ENCODE data around the gene GALC. TPM values are rescaled to one million over a fixed set of nuclear protein-coding genes. Genes with fewer than 3 reads are reported as not detected.

The GALC gene
- total RNA-seq, 1 donor from 2014 or later = 12.1 TPM

DNA sequence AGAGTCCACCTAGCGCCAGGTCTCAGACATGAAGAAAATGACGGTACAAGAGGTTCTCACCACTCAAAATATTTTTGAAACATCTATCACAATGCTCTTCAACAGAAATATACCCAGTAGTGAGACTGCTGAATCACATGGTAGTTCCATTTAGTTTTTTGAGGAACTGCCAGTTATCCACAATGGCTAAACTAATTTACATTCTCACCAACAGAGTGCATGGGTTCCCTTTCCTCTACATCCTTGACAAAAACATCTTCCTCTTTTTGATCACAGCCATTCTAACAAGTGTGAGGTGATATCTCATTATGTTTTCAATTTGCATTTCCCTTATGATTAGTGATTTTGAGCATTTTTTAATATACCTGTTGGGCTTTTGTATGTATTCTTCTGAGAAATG lies 6.3 kb upstream of the GALC start:
- TF ChIP-seq, protein P1, sequence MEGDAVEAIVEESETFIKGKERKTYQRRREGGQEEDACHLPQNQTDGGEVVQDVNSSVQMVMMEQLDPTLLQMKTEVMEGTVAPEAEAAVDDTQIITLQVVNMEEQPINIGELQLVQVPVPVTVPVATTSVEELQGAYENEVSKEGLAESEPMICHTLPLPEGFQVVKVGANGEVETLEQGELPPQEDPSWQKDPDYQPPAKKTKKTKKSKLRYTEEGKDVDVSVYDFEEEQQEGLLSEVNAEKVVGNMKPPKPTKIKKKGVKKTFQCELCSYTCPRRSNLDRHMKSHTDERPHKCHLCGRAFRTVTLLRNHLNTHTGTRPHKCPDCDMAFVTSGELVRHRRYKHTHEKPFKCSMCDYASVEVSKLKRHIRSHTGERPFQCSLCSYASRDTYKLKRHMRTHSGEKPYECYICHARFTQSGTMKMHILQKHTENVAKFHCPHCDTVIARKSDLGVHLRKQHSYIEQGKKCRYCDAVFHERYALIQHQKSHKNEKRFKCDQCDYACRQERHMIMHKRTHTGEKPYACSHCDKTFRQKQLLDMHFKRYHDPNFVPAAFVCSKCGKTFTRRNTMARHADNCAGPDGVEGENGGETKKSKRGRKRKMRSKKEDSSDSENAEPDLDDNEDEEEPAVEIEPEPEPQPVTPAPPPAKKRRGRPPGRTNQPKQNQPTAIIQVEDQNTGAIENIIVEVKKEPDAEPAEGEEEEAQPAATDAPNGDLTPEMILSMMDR (conservative IDR thresholded peaks at IDR 0.05; ENCODE audit: low read depth, low read length) = no peak
- H3K4me3 ChIP-seq (ENCODE audit: low read depth, low read length) = no peak overlapping the region
- no peak for DNase-seq (ENCODE audit: low read depth)

GRCh38 chr14:87998482-87998881 lies 5.5 kb upstream of the GALC start:
- no peak for DNase-seq (ENCODE audit: low read depth)
- H3K4me3 ChIP-seq (ENCODE audit: low read depth, low read length) = no peak overlapping the region
- TF ChIP-seq, protein P1 (conservative IDR thresholded peaks at IDR 0.05; ENCODE audit: low read depth, low read length) = no peak

- no peak overlapping the region for H3K4me3 ChIP-seq (ENCODE audit: low read depth, low read length)
- DNase-seq (ENCODE audit: low read depth) = no peak
- TF ChIP-seq, protein P1 (conservative IDR thresholded peaks at IDR 0.05; ENCODE audit: low read depth, low read length) = no peak
Measured at GRCh38 chr14:87996291-87996592, 3.3 kb upstream of the GALC start.

DNA sequence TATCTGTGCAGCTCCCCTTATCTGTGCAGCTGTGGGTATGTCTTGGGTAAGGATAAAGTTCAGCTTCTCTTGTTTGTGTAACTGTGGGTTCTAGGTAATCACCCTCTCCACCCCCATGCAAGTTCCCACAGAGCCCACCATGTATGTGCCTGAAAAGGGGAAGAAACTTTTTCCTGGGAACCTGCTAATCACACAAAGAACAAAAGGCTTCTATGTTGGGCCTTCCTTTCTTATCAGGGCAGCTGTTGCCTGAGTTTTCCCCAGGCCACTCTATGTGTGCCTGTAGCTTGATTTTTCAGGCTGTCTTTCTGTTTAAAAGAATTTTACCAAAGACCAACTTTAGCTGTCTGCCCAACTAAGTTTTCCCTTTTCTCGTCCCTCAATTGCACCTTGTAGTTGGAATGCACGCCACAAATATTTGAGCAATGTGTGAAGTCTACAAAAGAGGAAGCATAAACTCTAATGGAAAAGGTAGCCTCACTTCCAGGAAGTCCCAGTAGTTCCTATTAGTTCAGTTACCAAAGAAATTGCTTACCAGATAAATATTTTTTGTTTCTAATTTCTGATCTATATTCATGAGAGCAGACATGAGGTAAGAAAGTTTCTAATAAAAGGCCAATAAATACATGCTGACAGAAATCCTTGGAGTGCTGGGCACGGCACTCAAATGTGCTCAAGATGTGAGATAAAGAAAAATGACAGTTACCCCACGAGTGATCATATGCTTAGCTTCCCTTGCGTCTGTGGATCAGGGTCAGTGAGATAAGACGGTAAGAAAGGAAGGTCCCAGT lies 2.7 kb upstream of the GALC start:
- DNase-seq (ENCODE audit: low read depth) = no peak
- no peak overlapping the region for H3K4me3 ChIP-seq (ENCODE audit: low read depth, low read length)
- TF ChIP-seq, protein P1 (conservative IDR thresholded peaks at IDR 0.05; ENCODE audit: low read depth, low read length) = no peak

- DNase-seq (ENCODE audit: low read depth) = no peak
- TF ChIP-seq, protein P1 (conservative IDR thresholded peaks at IDR 0.05; ENCODE audit: low read depth, low read length) = no peak
- H3K4me3 ChIP-seq (ENCODE audit: low read depth, low read length) = no peak overlapping the region
Measured at GRCh38 chr14:87994974-87995373, 2.0 kb upstream of the GALC start.

DNA sequence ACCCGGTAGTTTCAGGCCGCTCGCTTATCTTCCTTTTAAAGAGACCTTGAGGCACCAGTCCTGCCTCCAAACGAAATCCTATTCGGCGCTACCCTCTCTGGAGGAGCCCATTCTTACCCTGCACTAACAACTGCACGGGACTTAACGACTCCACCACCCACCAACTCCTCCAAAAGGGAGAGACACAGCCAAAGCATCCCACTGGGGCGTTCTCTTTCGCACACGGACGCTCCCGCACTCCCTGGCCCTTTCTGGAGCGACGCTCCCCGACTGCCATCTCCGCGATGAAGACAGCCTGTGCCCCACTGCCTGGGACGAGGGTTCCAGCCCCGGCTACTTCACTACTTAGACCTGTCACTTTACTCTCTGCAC lies 650 bp downstream of the GALC start:
- TF ChIP-seq, protein P1 (conservative IDR thresholded peaks at IDR 0.05; ENCODE audit: low read depth, low read length) = no peak
- DNase-seq (ENCODE audit: low read depth) = no peak
- peak overlapping the region; percentile 70 for H3K4me3 ChIP-seq (ENCODE audit: low read depth, low read length)

GRCh38 chr14:87990682-87991081 lies 2.3 kb downstream of the GALC start:
- no peak overlapping the region for H3K4me3 ChIP-seq (ENCODE audit: low read depth, low read length)
- DNase-seq (ENCODE audit: low read depth) = no peak
- TF ChIP-seq, protein P1 (conservative IDR thresholded peaks at IDR 0.05; ENCODE audit: low read depth, low read length) = no peak
